HG02973 (cell line): ENCODE results near the gene ARL6IP4.
"Not testable (repeated sequence)": the region's sequence is repeated elsewhere in the genome, so short reads cannot be mapped to it uniquely, and the experiment has no call there.

Experiments
- ATAC-seq: cut with Tn5 transposase; IDR thresholded peaks from one replicate; pipeline ENCODE4 v1.9.1; 2021; ENCODE audit warnings: moderate library complexity; ENCODE audit not compliant: unreplicated experiment

Gene ARL6IP4

DNA sequence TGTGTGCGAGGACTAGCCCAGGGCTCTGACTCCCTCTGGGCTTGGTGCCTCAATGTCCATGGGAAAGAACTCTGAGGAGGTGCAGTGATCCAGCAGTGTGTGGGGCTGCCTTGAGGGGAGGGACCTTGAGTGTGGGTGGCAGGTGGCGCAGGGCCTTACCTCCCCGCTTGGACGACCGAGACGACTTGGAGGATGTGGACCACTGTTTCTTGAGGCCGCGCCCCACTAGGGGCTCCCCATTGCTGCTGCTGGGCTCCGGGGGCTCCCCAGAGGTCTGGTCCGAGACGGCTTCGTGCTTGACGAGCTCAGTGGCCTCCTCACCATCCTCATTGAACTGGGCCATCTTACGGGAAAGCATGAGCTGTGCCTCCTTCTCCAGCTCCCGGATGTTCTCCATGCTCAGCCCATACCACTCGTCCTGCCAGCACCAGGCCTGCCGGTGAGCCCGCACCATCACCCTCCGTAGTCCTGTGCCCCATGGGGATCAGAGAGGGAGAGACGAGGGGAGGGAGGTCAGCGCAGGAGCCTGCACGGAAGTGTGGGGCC lies 24.7 kb downstream of the ARL6IP4 start:
- ATAC-seq: no peak

- no peak for ATAC-seq
Measured at GRCh38 chr12:123006977-123007376, 26.5 kb downstream of the ARL6IP4 start.

DNA sequence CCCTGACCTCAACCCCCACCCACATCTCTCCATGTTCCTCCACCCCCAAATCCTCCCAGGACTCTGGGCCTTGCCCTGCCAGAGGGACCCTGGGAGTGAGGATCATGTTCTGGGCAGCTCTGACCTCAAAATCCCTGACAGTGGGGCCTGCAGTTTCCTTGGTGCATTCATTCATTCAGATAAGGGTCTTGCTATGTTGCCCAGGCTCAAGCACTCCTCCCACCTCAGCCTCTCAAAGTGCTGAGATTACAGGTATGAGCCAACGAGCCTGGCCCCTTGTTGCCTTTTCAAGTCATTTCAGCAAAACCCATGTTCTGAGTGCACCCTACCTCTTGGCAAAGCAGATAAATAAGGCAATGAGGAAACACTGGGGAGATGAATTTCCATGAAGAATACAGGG lies 29.6 kb downstream of the ARL6IP4 start:
- no peak for ATAC-seq

DNA sequence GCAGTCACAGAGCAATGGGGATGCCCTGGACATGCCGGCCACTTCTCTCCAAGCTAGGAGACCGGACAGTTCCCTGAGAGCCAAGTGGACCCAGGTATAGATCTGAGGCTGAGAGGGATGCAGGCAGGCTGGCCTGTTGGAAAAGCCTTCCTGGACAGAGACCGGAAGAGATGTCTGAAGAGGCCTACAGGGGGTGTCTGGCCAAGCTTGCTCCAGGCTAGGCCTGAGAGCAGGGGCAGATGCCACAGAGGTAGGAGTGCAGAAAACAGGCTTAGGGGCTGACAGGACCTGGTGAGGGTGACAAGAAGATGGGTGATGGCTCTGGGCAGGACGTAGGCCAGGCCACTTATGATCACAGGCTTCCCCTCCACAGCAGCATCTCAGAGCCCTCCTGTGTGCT lies 30.2 kb downstream of the ARL6IP4 start:
- ATAC-seq: no peak

- no peak for ATAC-seq
Measured at GRCh38 chr12:123011701-123012100, 31.2 kb downstream of the ARL6IP4 start.

- no peak for ATAC-seq
Measured at GRCh38 chr12:123013185-123014095, 33.0 kb downstream of the ARL6IP4 start.

DNA sequence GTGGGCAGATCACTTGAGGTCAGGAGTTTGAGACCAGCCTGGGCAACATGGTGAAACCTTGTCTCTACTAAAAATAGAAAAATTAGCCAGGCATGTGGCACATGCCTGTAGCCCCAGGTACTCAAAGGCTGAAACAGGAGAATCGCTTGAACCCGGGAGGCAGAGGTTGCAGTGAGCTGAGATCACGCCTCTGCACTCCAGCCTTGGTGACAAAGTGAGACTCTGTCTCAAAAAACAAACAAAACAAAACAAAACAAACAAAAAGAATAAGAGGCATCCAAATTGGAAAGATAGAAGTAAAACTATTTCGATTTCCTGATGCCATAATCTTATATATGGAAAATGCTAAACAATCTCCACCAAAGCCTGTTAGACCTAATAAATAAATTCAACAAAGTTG lies 34.0 kb downstream of the ARL6IP4 start:
- not testable (repeated sequence) for ATAC-seq

DNA sequence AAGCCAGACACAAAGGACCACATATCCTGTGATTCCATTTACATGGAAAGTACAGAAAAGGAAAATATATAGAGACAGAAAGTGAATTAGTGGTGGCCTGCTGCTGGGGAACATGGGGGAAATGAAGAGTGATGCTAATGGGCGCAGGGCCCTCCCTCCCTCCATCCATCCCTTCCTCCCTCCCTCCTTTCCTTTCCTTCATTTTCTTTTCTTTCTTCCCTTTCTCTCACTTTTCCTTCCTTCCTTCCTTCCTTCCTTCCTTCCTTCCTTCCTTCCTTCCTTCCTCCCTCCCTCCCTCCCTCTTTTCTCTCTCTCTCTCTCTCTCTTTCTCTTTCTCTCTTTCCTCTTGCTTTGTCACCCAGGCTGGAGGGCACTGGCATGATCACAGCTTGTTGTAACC lies 37.3 kb downstream of the ARL6IP4 start:
- no peak for ATAC-seq

DNA sequence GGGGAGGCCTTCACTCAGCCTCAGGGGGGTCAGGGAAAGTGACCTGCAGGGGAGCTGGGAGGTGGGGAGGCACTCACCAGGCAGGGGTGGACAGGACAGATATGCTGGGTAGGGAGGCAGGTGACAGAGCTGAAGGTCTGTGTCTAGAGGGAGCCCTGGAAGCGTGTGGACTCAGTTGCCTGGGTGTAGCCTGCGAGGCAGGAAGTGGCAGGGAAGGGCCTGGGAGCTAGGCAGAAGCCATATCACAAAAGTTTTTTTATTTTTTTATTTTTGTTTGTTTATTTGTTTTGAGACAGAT lies 39.3 kb downstream of the ARL6IP4 start:
- no peak for ATAC-seq

GRCh38 chr12:123021688-123022604 lies 41.5 kb downstream of the ARL6IP4 start:
- no peak for ATAC-seq

- no peak for ATAC-seq
Measured at GRCh38 chr12:123022846-123023245, 42.4 kb downstream of the ARL6IP4 start.

DNA sequence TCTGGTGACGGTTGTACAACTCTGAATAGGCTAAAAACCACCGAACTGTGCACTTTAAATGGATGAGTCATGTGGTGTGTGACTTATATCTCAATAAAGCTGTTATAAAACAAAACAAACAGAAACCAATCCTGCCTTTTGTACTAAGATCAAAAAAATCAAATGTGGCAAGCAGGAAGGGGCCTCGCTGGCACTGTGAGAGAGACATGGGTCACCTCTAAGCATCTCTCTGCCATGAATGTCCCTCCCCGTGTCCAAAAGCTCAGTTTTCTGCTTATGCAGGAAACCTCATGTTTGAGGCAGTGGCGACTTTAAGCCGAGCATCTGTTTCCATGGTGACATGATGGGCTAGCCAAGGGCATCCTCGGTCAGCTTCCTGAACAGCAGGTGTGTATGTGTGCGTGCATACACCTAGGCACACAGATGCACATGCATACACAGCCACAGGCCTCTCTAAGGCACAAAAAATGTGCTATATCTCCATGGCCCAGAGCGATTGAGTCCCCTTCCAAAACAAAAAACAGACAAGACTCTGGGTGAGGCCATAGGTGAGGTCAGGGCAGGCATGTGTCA lies 44.4 kb downstream of the ARL6IP4 start:
- ATAC-seq: no peak

DNA sequence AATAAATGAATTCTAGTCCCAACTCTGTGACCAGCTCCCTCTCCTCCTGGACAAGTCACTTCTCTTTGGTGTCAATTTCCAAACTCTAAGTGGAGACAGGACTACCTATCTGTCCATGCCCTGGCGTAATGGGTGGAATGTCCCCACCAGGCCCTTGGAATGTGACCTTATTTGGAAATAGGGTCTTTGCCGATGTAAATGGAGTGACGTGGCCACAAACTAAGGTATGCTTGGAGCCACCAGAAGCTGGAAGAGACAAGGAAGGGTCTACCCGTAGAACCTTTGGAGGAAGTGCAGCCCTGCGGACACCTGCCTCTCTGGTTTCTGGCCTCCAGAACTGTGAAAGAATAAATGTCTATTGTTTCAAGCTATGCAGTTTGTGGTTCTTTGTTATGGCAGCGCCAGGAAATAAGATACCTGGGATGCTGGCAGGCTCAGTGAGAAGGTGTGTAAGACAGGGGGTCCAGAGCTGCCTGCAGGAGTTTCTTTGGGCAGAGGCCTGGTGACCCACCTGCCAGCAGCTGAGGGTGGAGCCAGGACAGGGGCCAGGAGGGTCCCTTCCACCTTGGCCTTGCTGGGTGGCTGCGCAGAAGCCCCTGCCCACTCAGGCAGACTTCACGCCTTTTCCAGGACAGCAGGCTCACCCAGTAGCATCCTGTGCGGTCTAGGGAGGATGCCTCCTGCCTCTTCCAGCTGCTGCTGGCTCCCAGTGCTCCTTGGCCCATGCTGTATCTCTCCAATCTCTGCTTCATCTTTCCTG lies 45.8 kb downstream of the ARL6IP4 start:
- ATAC-seq: no peak

DNA sequence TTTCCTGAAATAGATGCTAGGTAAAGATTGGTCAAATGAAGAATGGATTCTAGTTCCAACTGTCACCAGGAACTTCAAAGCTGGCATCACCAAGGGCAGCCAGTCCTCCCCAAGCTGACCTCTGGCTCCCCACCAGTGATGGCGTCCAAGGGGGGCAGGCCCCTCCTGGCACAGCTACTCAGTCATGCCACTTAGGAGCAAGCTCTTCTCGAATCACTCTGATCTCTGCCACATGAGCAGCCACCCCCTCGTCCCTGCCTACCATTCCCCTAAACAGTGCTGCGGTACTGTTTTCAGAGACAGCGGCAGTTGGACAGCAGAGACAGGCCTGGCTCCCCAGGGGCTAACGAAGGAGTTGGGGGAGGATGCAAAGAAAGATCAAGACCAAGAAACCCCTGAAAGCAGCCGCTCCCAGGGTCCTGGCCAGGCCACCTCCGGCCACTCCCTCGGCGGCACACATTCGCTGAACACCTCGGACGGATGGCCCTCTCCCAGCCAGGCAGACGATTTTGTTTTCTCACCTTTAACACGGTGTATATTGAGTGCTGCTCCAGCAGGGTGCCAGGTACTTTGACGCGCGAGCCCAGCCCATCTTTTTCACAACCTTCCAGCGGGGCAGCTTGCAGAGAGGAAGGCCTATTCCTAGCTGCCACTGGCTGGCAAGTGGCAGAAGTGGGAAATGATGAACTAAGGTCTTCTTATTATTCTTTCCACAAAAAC lies 47.4 kb downstream of the ARL6IP4 start:
- no peak for ATAC-seq

- no peak for ATAC-seq
Measured at GRCh38 chr12:123028475-123028874, 48.0 kb downstream of the ARL6IP4 start.

DNA sequence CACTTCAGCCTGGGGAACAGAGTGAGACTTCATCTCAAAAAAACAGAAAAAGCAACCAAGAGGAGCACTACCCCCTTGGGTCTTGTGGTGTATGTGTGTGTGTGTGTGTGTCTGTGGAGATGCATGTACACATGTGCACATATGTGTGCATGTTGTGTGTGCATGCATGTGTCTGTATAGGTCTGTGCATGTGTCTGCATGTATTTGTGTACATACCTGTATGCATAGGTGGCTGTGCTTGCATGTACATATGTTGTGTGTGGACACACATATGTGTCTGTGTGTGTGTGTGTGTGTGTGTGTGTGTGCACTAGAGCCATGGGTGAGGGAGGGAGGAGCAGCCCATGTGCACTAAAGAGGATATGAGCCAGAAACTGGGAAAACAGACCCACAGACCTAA lies 49.1 kb downstream of the ARL6IP4 start:
- ATAC-seq: no peak

DNA sequence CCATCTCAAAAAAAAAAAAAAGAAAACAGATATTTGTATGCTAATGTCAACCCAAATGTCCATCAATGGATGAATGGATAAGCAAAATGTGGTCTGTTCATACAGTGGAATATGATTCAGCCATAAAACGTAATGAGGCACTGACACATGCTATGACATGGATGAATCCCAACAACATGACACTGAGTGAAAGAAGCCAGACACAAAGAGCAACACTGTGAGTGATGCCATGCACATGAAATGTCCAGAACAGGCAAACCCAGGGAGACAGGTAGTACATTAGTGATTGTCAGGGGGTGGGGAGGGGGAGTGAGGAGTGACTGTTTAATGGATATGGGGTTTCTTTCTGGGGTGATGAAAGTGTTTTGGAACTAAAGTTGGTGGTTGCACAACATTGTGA lies 50.2 kb downstream of the ARL6IP4 start:
- ATAC-seq: no peak

DNA sequence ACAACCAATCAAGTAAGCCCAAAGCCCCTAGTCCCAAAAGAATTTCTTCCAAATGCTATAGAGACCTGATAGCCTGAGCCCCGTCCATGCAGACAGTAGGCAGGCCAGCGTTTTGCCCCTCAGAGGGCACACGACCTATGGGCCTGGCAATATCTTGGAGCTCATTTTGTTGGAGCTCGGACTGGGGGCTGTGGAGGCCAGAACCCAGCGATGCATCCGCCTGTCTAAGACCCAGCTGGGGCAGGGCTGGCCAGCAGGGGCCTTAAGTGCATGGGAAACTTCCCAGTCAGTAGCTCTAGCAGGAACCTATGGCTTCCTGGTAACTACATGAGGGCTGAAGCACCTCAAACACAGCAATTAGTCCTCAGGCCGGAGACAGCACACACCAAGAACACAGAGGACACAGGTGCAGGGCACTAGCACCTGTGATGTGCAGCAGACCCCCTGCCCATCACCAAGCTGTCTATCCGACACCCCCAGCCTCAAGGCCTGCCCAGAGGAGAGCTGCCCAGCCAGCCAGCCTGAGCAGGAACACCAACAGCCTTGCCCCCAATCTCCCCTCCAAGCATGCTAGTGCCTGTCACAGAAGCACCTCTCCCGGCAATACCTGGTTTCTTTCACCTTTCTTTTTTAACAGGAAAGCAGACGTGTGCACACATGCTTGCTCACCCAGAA lies 50.8 kb downstream of the ARL6IP4 start:
- no peak for ATAC-seq
